ENCODE results near the gene LBHD2.

LBHD2 gene

DNA sequence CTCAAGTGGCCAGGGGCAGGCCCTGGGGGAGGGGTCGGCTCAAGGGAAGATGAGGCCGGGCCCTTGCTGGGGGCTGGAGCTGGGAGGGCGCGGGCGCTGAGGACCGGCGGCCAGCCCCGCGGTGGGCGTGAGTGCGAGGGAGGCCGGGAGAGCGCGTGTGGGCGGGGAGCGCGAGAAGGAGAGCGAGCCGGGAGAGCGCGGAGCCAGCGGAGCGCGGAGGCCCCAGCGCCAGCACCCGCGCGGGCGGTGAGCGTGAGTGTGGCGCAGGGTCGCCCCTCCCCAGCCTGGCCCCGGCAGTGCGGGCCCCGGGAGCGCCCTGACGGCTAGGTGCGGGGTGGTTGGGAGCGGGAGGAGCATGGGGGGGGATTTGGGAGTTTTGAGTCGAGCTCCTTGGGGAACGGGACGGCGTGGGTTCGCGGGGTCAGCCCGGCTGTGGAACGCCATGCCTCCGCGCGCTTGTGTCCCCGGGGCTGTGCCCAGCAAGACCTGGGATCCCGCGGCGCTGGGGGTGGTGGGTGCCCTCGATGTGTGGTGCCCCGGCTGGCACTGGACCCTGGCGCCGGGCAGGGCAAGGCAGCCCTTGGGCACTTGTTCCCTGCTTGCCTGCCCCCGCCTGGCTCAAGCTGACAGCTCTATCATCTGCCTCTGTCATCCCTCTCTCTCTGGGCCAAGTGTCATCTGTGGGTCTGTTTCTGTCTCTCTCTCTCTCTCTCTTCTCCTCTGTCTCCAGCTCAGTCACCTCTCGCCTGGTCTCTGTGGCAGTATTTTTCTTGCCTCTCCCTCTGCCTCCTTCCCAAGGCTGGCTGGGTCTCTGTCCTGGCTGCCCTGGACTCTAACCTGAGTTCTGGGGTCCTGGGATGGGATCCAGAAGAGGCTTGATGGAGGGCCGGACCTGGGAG, at the start of gene LBHD2:
LBHD2 (plus strand) TSS at position 190 of the 899 bp plus-strand sequence. CDS start 1,803 bp downstream, outside the sequence.
- Histone ChIP-seq H3K9me3 (ENCODE audit: control insufficient read depth, insufficient read depth, low read length) (no peaks in the 10 kb centered on the region), H3K27me3 (ENCODE audit: control insufficient read depth, low read length) (peaks cover 3% of the 10 kb centered on the region; the same call in 1 of the 2 replicates), H3K9me2 (replicated peaks; ENCODE audit: control insufficient read depth, low read length) (no peaks in the 10 kb centered on the region), H3F3A (ENCODE audit: control insufficient read depth, insufficient read depth) (no peaks in the 10 kb centered on the region), H3K4me2 (ENCODE audit: low read length) (no peak within 1 kb of the TSS), H3K27ac (ENCODE audit: low read depth, low read length) (no peak within 1 kb of the TSS), H3K4me3 (ENCODE audit: low read length) (no peak within 1 kb of the TSS), H3K4me1 (ENCODE audit: control insufficient read depth, low read length) (peaks cover 4% of the 10 kb centered on the region; the same call in 1 of the 2 replicates), H3K36me3 (ENCODE audit: control insufficient read depth, low read length) (no peaks in the 10 kb centered on the region), H4K20me1 (ENCODE audit: control insufficient read depth, insufficient read depth, low read depth, low read length) (no peaks in the 10 kb centered on the region), H3K79me2 (ENCODE audit: control insufficient read depth, low read length) (no peaks in the 10 kb centered on the region)
- TF ChIP-seq EZH2phosphoT487 (IDR thresholded peaks at IDR 0.05; ENCODE audit: borderline replicate concordance, low read length) = no peak
- TF ChIP-seq, protein P1, sequence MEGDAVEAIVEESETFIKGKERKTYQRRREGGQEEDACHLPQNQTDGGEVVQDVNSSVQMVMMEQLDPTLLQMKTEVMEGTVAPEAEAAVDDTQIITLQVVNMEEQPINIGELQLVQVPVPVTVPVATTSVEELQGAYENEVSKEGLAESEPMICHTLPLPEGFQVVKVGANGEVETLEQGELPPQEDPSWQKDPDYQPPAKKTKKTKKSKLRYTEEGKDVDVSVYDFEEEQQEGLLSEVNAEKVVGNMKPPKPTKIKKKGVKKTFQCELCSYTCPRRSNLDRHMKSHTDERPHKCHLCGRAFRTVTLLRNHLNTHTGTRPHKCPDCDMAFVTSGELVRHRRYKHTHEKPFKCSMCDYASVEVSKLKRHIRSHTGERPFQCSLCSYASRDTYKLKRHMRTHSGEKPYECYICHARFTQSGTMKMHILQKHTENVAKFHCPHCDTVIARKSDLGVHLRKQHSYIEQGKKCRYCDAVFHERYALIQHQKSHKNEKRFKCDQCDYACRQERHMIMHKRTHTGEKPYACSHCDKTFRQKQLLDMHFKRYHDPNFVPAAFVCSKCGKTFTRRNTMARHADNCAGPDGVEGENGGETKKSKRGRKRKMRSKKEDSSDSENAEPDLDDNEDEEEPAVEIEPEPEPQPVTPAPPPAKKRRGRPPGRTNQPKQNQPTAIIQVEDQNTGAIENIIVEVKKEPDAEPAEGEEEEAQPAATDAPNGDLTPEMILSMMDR (IDR thresholded peaks at IDR 0.05; ENCODE audit: low read depth, low read length, poor library complexity, severe bottlenecking) = no peak

- Histone ChIP-seq H3K79me2 (ENCODE audit: control insufficient read depth, low read length) (no peaks in the 10 kb centered on the region), H3K4me3 (ENCODE audit: low read length) (no peak overlapping the region)
Observed at GRCh38 chr14:103041464-103041863, 42.5 kb upstream of the LBHD2 start.

GRCh38 chr14:103043257-103044015, 40.6 kb upstream of the LBHD2 start:
- H3K27me3 ChIP-seq (ENCODE audit: control insufficient read depth, low read length) = peaks cover 41% of the 10 kb centered on the region
- no peaks in the 10 kb centered on the region for H3K9me2 ChIP-seq (replicated peaks; ENCODE audit: control insufficient read depth, low read length)
- H3K4me1 ChIP-seq (ENCODE audit: control insufficient read depth, low read length) = peaks cover 26% of the 10 kb centered on the region
- peaks cover 6% of the 10 kb centered on the region for H3F3A ChIP-seq (ENCODE audit: control insufficient read depth, insufficient read depth)
- no peak overlapping the region for H3K4me2 ChIP-seq (ENCODE audit: low read length)
- no peaks in the 10 kb centered on the region for H3K9me3 ChIP-seq (ENCODE audit: control insufficient read depth, insufficient read depth, low read length)
- TF ChIP-seq EZH2phosphoT487 (IDR thresholded peaks at IDR 0.05; ENCODE audit: borderline replicate concordance, low read length) = no peak
- TF ChIP-seq, protein P1 (IDR thresholded peaks at IDR 0.05; ENCODE audit: low read depth, low read length, poor library complexity, severe bottlenecking) = no peak
- peaks cover 5% of the 10 kb centered on the region; the same call in 1 of the 2 replicates for H4K20me1 ChIP-seq (ENCODE audit: control insufficient read depth, insufficient read depth, low read depth, low read length)
- H3K36me3 ChIP-seq (ENCODE audit: control insufficient read depth, low read length) = no peaks in the 10 kb centered on the region
- no peaks in the 10 kb centered on the region for H3K79me2 ChIP-seq (ENCODE audit: control insufficient read depth, low read length)
- no peak overlapping the region for H3K27ac ChIP-seq (ENCODE audit: low read depth, low read length)
- H3K4me3 ChIP-seq (ENCODE audit: low read length) = no peak overlapping the region

More at GRCh38 chr14:103041464-103041863, 42.5 kb upstream of the LBHD2 start:
- Histone ChIP-seq H4K20me1 (ENCODE audit: control insufficient read depth, insufficient read depth, low read depth, low read length) (peaks cover 5% of the 10 kb centered on the region; the same call in 1 of the 2 replicates), H3K9me3 (ENCODE audit: control insufficient read depth, insufficient read depth, low read length) (no peaks in the 10 kb centered on the region), H3F3A (ENCODE audit: control insufficient read depth, insufficient read depth) (peaks cover 6% of the 10 kb centered on the region), H3K27ac (ENCODE audit: low read depth, low read length) (no peak overlapping the region), H3K36me3 (ENCODE audit: control insufficient read depth, low read length) (no peaks in the 10 kb centered on the region), H3K4me1 (ENCODE audit: control insufficient read depth, low read length) (peaks cover 26% of the 10 kb centered on the region), H3K27me3 (ENCODE audit: control insufficient read depth, low read length) (peaks cover 33% of the 10 kb centered on the region), H3K4me2 (ENCODE audit: low read length) (no peak overlapping the region), H3K9me2 (replicated peaks; ENCODE audit: control insufficient read depth, low read length) (no peaks in the 10 kb centered on the region)
- no peak for TF ChIP-seq EZH2phosphoT487 (IDR thresholded peaks at IDR 0.05; ENCODE audit: borderline replicate concordance, low read length)
- TF ChIP-seq, protein P1 (IDR thresholded peaks at IDR 0.05; ENCODE audit: low read depth, low read length, poor library complexity, severe bottlenecking) = no peak

All from DOHH2 (cell line).